Measurements from ENCODE around the gene RNU4-1. TPM values are rescaled to one million over a fixed set of nuclear protein-coding genes. Genes with fewer than 3 reads are reported as not detected.
A peak's percentile ranks its signal among the peaks of the same experiment; 100 is the strongest.

The RNU4-1 gene
- total and polyA plus RNA-seq, 2 of the 4 experiments (the other 2 are of a cell fraction), result under 0.01 TPM; not detected in 1

DNA sequence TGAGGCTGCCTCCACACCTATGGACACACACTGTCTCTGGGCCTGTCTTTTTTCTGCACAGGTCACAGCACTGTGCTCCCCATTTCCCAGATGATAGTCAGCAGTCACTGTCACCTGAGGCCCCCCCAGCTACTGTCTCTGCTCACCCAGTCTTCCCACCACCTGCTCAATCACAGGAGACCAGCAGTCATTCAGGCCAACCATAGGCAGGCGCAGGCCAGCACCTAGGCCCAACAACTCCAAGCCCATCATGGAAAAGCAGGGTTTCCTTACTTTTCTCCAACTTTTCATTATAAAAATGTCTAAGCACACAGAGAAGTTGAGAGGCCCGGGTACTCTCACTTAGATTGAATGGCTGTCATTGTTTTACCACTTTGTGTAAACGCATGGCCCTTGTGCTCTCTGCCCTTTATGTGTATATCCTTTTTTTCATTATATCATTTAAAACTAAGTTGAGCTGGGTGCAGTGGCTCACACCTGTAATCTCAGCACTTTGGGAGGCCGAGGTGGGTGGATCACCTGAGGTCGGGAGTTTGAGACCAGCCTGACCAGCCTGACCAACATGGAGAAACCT, 34.6 kb downstream of the RNU4-1 start:
- dilution Hi-C loops (cut with HindIII; ENCODE audit: low sequenced_read_pairs, unreplicated experiment), result no loop called here
- no peak for DNase-seq
- intact Hi-C loops (cut with micrococcal nuclease), result no loop called here
- no peak overlapping the region for H3K4me2 ChIP-seq (ENCODE audit: low read depth, low read length)
- H4K20me1 ChIP-seq (ENCODE audit: insufficient read depth, low read length), result peaks cover 81% of the 10 kb centered on the region
- no peak overlapping the region for H3K9ac ChIP-seq (ENCODE audit: low read depth, low read length)
- no peak overlapping the region for H2BK15ac ChIP-seq (ENCODE audit: low read depth, low read length)
- 90% methylated on average over 2 of the region's 5 CpGs; no CpG with 5 or more reads in 1 of the 2 experiments for WGBS, 2 experiments (ENCODE audit: extremely low coverage in 2 of 2, insufficient read length in 1 of 2)
- H4K5ac ChIP-seq (ENCODE audit: low read depth, low read length), result no peak overlapping the region
- CTCF ChIA-PET, result interaction anchor here (1.1 to 2.4 kb wide), 3 partner anchors 12 to 30 kb away, joined by 4 to 12 read pairs (median 8); no protein-coding TSS in a partner anchor
- peak overlapping the region; percentile 28 for H2BK5ac ChIP-seq (ENCODE audit: low read depth, low read length, poor library complexity, severe bottlenecking)
- H3K79me1 ChIP-seq (ENCODE audit: low read depth in 1 of 2, low read length in 2 of 2), result peaks cover 0 to 58% of the 10 kb centered on the region in 2 experiments; a peak in 2 of 4 replicates
- H3K18ac ChIP-seq (ENCODE audit: low read depth, low read length), result no peak overlapping the region
- BruUV-seq (replicated peaks), result no TSS peak
- in situ Hi-C loops (cut with MboI; ENCODE audit: low sequenced_read_pairs), result no loop called here
- H3K36me3 ChIP-seq (ENCODE audit: control insufficient read depth, insufficient read depth, low read length), result peaks cover 12% of the 10 kb centered on the region
- no peak overlapping the region for H4K91ac ChIP-seq (ENCODE audit: insufficient read depth, low read depth, low read length)
- no peaks in the 10 kb centered on the region for H3K9me3 ChIP-seq (ENCODE audit: control insufficient read depth, insufficient read depth, low read length)
- peaks cover 47% of the 10 kb centered on the region for H3K9me1 ChIP-seq (ENCODE audit: insufficient read depth, low read length)
- POLR2A ChIA-PET (ENCODE audit: unreplicated experiment), result interaction anchor here (1.0 kb wide), 1 partner anchor 9 kb away, joined by 5 read pairs; no protein-coding TSS in a partner anchor
- peak overlapping the region; percentile 13; the same call in 1 of the 2 replicates for H3K27ac ChIP-seq (ENCODE audit: insufficient read depth, low read length)
- peak overlapping the region; percentile 83 for H2AK9ac ChIP-seq (replicated peaks; ENCODE audit: low read depth, low read length, poor library complexity)
- H3K4ac ChIP-seq (ENCODE audit: low read depth, low read length), result peak overlapping the region; percentile 52
- no peak overlapping the region for H2AFZ ChIP-seq (replicated peaks; ENCODE audit: low read length, poor library complexity)
- no peak overlapping the region for H3K56ac ChIP-seq (ENCODE audit: extremely low read depth, insufficient read depth, low read length)
- H3K27me3 ChIP-seq (ENCODE audit: control insufficient read depth, insufficient read depth, low read length), result no peaks in the 10 kb centered on the region
- H3K14ac ChIP-seq (replicated peaks; ENCODE audit: low read depth, low read length), result peak overlapping the region; percentile 80; the same call in 1 of the 2 replicates
- no peak overlapping the region for H2BK120ac ChIP-seq (ENCODE audit: low read depth, low read length)
- no peak overlapping the region; the same call in 1 of the 2 replicates for H2BK20ac ChIP-seq (ENCODE audit: low read depth, low read length)
- H3K4me3 ChIP-seq (ENCODE audit: insufficient read depth, low read depth, low read length), result no peak overlapping the region
- H3K4me1 ChIP-seq (ENCODE audit: control insufficient read depth, insufficient read depth, low read length), result peaks cover 36% of the 10 kb centered on the region
- H2AK5ac ChIP-seq (ENCODE audit: low read depth, low read length), result peak overlapping the region; percentile 71; the same call in 1 of the 2 replicates
- H3K23ac ChIP-seq (ENCODE audit: low read depth, low read length), result peak overlapping the region; percentile 80
- H4K8ac ChIP-seq (ENCODE audit: low read depth in 2 of 2, low read length in 2 of 2), result peak overlapping the region in 1 of 2 experiments; percentile 2; a peak in 1 of 4 replicates
- ATAC-seq (ENCODE audit: low read depth), result no peak
- TF ChIP-seq, protein P1, sequence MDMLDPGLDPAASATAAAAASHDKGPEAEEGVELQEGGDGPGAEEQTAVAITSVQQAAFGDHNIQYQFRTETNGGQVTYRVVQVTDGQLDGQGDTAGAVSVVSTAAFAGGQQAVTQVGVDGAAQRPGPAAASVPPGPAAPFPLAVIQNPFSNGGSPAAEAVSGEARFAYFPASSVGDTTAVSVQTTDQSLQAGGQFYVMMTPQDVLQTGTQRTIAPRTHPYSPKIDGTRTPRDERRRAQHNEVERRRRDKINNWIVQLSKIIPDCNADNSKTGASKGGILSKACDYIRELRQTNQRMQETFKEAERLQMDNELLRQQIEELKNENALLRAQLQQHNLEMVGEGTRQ (IDR thresholded peaks at IDR 0.05; ENCODE audit: low read depth, low read length), result no peak
- TF ChIP-seq BHLHE40 (IDR thresholded peaks at IDR 0.05; ENCODE audit: low read depth, low read length) (no peak), CEBPB (IDR thresholded peaks at IDR 0.05; ENCODE audit: low read depth, low read length) (no peak), RFX5 (IDR thresholded peaks at IDR 0.05; ENCODE audit: low read depth, low read length) (no peak), MAFK (IDR thresholded peaks at IDR 0.05; ENCODE audit: low read depth, low read length) (no peak), POLR2A (IDR thresholded peaks at IDR 0.05; ENCODE audit: low read depth, low read length) (no peak), FOS (IDR thresholded peaks at IDR 0.05; ENCODE audit: low read depth, low read length) (no peak), CHD1 (IDR thresholded peaks at IDR 0.05; ENCODE audit: low read depth, low read length) (no peak), SMC3 (IDR thresholded peaks at IDR 0.05; ENCODE audit: low read depth, low read length) (no peak), NFE2L2 (IDR thresholded peaks at IDR 0.05; ENCODE audit: low read depth, low read length) (no peak), RCOR1 (IDR thresholded peaks at IDR 0.05; ENCODE audit: insufficient replicate concordance, low read length) (no peak), RAD21 (IDR thresholded peaks at IDR 0.05; ENCODE audit: low read length) (no peak), MAZ (IDR thresholded peaks at IDR 0.05; ENCODE audit: borderline replicate concordance, low read depth, low read length) (no peak)
- TF ChIP-seq, protein P2, sequence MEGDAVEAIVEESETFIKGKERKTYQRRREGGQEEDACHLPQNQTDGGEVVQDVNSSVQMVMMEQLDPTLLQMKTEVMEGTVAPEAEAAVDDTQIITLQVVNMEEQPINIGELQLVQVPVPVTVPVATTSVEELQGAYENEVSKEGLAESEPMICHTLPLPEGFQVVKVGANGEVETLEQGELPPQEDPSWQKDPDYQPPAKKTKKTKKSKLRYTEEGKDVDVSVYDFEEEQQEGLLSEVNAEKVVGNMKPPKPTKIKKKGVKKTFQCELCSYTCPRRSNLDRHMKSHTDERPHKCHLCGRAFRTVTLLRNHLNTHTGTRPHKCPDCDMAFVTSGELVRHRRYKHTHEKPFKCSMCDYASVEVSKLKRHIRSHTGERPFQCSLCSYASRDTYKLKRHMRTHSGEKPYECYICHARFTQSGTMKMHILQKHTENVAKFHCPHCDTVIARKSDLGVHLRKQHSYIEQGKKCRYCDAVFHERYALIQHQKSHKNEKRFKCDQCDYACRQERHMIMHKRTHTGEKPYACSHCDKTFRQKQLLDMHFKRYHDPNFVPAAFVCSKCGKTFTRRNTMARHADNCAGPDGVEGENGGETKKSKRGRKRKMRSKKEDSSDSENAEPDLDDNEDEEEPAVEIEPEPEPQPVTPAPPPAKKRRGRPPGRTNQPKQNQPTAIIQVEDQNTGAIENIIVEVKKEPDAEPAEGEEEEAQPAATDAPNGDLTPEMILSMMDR (conservative IDR thresholded peaks at IDR 0.05; ENCODE audit: low read depth, low read length), result no peak
- TF ChIP-seq, protein P3, sequence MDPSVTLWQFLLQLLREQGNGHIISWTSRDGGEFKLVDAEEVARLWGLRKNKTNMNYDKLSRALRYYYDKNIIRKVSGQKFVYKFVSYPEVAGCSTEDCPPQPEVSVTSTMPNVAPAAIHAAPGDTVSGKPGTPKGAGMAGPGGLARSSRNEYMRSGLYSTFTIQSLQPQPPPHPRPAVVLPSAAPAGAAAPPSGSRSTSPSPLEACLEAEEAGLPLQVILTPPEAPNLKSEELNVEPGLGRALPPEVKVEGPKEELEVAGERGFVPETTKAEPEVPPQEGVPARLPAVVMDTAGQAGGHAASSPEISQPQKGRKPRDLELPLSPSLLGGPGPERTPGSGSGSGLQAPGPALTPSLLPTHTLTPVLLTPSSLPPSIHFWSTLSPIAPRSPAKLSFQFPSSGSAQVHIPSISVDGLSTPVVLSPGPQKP (IDR thresholded peaks at IDR 0.05; ENCODE audit: borderline replicate concordance, low read depth, low read length), result no peak

Measured in IMR-90 (cell line).